HuH-7.5 (cell line): ENCODE data around the gene CCNC.
"Not testable (repeated sequence)": the region's sequence is repeated elsewhere in the genome, so short reads cannot be mapped to it uniquely, and the experiment has no call there.

ENCODE experiments used
- DNase-seq: peaks from one replicate; pipeline ENCODE4 v3.0.0; 2011; ENCODE audit warnings: low spot score

CCNC gene

DNA sequence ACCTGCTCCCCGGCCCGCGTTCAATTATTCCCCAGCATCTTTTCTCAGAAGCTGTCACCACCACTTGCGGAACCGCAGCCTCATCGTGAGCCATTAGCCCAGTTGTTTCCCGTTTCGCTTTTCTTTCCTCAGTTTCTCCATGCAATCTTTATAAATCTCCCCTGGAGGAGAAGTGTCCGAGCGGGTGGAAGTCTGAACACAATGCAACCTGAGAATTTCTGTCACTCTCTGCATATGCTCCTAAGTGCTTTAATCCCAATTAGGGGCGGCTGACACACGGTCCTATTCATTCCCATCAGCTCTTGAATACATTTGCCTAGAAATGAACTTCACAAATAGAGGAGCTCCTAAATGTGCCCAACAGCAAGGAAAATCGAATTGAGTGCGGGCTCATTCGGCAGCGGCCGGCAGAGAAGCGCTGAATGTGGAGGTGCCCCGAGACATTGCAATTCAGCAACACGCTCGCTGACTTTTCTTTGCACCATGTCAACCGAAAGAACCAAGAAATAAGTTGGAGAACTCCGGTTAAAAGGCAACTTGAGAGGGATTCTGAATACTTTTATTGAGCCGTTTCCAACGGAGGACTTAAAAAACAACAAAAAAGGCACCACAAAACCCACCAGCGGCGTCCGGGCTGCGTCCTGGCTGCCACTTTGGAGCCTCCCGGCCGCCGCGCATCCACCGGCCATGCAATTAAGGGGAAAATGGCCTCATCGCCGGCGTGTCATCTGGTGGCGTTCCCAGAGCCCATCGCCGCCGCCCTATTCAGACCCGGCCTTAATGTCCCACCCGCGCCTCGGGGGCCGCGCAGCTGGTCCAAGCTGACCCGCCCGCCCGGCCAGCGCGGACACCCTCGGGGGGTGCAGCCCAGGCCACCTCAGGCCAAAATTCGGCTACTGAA is 34.3 kb upstream of the CCNC start:
- DNase-seq: no peak

GRCh38 chr6:99594696-99595095 is 26.2 kb upstream of the CCNC start:
- DNase-seq: not testable (repeated sequence)

GRCh38 chr6:99592900-99593299 is 24.4 kb upstream of the CCNC start:
- DNase-seq: no peak

GRCh38 chr6:99591673-99592364 is 23.4 kb upstream of the CCNC start:
- DNase-seq: no peak

DNA sequence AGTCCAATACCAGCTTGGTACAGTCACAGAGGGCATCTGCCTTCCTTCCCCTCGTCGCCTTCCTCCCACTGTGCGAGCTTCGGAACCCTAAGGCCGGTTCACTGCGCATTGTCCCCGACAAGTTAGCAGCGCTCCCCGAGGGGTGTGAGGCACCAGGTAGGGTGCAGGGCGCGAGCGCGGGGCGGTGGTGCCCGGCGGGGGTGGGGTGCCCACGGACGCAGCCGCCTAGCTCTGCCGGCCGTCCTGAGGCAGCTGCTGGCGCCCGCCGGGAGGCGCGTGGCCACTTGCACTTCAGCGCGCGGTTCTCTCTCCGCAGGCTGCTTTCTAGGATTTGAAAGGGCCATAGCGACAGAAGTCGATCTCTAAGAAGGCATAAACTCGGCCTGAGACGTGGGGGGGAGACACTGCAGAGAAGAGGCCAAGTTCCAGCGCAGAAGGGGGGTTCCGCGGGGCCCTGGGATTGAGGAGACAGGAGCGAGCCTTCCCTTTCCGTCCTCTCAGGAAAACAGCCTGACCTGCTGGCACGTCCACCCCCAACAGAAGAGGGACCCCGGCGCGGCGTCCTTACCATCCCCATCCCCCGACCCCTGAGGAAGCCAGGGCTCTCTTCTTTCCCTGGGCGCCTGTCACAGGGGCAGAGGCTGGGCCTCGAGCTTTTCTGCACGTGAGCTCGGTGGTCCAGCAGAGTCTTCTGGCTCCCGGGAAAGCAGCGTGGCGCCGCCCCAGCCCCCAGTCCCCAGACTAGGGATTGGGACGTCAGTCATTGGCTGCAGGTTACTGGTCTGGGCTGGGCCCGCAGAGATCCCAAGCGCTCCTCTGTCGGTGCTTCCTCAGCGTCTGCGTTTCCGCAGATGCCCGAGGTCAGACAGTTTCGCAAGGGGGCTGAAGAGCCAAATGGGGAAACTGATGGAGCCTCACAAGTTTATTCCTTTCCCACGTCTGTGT is 22.5 kb upstream of the CCNC start:
- no peak for DNase-seq

DNA sequence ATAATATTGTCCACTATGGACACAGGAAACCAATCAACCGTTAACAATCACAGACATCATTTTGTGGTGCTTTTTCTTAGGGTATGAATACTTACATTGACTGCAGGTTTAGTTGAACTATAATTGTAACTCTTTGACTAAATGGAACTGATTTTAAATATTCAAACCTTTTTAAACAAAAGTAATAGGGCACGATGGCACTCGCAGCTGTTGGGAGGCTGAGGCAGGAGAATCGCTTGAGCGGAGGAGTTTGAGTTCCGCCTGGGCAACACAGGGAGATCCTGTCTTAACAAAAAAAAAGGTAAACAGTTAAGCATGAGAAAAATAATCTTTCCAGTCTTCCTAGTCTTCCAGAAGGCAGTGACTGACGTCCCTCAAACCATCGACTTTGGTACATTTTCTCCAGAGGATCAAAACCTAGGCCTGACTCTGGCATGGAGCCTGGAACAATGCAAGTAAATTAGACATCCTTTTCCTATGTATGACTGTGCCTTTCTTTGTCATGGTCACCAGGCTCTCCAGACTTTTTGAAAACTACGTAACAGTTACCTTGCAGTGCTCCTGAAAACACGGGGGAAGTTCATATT is 21.5 kb upstream of the CCNC start:
- no peak for DNase-seq

DNA sequence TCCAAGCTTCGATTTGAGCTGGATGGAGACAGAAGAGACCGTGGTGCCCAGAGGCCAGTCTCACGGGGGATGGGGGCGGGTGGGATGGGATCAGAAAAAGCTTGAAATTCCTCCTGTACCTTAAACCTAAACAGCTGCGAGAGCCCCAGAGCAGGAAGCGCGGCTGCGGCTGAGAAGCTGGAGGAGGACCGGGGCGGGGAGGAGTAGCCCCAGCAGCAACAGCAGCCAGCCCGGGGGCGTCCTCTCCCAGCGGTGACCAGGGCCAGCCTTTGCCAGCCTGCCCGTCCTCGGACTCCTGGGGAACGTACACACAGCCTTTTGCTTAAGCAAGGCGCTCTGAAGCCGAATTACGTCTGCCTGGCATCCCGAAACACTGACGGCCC is 20.8 kb upstream of the CCNC start:
- DNase-seq: no peak

- no peak for DNase-seq
Observed at GRCh38 chr6:99588618-99589289, 20.3 kb upstream of the CCNC start.

DNA sequence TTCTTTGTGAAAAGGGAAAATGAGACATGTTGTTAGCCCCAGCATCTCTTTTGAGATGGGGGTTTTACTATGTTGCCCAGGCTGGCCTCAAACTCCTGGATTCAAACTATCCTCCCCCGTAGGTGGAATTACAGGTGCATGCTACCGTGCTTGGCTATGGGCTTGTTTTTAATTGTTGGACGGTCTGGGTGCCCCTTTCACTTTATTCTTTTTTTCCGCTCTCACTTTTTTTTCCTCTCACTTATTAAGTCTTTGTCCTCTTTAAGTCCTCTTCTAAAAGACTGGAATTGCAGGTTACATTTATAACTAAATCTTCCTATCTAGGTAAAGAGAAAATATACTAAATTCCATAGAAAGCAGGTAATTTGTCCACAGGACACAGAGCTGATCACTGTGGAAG is 19.3 kb upstream of the CCNC start:
- DNase-seq: no peak

- no peak for DNase-seq
Observed at GRCh38 chr6:99579781-99580180, 11.3 kb upstream of the CCNC start.

DNA sequence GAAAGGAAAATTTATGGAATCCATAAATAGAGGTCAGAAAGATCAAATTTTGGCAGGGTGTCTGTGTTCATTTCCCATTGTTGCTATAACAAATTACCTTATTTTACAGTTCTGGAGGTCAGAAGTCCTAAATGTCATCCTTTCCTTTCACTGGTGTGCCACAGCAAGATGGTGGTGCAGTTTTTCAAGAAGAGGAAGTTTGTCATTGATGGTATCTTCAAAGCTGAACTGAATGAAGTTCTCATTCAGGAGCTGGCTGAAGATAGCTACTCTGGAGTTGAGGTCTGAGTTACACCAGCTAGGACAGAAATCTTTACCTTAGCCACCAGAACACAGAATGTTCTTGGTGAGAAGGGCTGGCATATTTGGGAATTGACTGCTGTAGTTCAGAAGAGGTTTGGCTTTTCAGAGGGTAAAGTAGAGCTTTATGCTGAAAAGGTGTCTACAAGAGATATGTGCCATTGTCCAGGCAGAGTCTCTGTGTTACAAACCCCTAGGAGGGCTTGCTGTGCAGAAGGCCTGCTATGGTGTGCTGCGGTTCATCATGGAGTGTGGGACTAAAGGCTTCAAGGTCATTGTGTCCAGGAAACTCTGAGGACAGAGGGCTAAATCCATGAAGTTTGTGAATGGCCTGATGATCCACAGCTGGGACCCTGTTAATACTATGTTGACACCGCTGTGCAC is 7.2 kb upstream of the CCNC start:
- DNase-seq: no peak

DNA sequence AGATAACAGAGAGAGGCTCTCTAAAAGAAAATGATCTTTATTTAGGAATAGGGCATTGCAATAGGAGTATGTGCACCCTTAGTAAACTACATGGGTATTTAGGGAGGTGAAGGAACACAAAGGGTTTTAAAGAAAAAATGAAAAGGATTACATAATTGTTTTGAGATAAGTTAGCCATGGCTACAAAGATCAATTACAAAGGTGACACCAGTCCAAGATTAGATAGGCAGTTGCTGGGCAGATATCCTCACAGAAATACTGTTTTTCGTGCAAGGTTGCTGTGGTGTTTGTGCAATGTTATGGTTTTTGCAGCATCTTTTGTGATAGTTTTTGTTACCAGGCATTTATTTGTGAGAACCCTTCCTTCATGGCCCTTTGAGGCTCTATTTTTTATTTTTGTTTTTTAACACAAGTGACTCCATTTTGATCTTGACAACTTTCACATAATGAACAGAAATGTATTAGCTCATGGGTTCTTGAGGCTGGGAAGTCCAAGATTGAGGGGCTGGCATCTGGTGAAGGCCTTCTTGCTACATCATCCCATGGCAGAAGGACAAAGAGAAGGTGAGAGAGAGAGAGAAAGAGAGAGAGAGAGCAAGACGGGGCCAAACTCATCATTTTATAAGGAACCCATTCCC is 5.6 kb upstream of the CCNC start:
- no peak for DNase-seq

GRCh38 chr6:99563056-99563723 is 5.3 kb downstream of the CCNC start:
- DNase-seq: no peak

DNA sequence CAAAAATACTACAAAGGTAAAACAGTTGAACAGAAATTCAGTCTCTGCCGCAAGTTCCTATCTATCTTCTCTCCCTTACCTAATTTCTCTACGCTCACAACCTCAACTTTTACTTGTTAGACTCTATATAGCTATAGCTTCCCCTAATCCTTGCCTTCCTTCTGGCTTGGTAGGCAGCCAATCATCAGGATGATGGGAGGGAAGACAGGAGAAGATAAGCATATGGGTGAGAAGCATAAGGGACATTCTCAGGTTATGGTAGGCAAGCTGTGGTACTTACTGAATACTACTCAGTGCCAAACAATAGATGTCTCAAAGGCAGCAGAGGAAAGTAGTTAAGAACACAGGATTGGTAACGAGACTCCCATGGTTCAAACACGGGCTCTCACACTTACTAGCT is 7.8 kb downstream of the CCNC start:
- no peak for DNase-seq

DNA sequence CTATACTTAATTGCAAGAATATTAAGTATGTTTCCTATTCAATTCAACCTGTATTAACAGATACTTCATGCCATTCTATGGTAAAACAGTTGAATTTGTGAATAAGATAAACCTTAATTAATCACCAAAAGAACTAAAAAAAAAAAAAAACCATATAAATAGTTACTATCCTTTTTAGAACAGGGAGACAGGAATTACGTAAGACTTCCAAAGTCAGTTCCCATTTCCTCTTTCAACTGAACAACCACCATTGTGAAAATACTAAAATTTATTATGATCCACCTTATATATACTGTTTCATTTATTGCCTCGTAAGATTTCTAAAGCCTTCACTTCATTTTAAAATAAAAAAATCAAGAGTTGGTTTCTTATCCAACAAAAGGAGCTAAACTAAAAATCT is 9.4 kb downstream of the CCNC start:
- no peak for DNase-seq

DNA sequence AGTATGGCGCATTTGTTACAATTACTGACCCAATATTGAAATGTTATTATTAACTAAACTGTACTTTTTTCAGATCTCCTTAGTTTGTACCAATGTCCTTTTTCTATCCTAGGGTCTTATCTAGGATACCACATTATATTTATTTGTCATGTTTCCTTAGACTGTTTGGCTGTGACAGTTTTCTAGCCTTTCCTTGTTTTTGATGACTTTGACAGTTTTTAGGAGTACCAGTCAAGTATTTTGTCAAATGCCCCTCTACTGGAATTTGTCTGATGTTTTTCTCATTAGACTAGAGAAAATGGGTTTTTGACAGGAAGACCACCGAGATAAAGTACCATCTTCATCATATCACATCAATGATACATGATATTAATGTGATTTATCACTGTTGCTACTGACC is 14.6 kb downstream of the CCNC start:
- DNase-seq: no peak

- DNase-seq: no peak
Observed at GRCh38 chr6:99550046-99550748, 18.3 kb downstream of the CCNC start.

DNA sequence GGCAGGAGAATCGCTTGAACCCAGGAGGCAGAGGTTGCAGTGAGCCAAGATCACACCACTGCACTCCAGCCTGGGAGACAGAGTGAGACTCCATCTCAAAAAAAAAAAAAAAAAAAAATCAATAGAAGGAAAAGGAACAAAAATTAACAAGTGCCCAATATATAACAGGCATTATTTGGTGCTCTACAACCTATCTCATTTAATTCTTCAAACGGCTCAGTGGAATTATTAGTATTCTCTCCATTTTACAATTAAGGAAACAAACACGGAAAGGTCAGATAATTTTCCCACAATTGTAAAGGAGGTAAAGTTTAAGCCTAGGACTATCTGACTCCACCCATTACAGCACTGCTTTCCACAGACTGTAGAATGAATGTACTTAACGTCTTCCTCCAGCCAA is 19.8 kb downstream of the CCNC start:
- no peak for DNase-seq

DNA sequence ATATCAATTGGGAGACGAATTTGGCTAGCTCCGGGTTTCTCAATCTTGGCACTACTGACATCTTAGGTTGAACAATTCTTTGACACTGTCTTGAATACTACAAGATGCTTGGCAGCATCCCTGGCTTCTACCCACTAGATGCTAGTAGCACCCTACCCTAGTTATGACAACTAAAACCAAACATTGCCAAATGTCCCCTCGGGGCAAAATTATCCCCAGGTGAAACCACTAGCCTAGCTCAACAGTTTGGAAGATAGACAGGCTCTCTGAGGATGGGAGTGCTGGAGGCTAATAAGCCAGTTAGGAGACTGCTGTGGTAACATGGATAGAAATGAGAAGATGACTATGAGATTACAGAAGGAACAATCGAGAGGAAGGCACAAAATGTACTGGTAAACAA is 20.9 kb downstream of the CCNC start:
- no peak for DNase-seq
